SU-DHL-6 (cell line): Measurements from ENCODE around the gene ARHGAP10.

Experiments
- H2AFZ ChIP-seq: fragments of 200-600 bp; sonication (generic); 2 replicates; pipeline ENCODE4 v1.6.1; 2014; ENCODE audit warnings: low read depth, mild to moderate bottlenecking, moderate library complexity, mixed read lengths, antibody characterized with exemption, low read length; ENCODE audit not compliant: severe bottlenecking
- H3F3A ChIP-seq: fragments of 200-600 bp; shearing (Covaris generic); 2 replicates; pipeline ENCODE4 v1.6.0; 2016; ENCODE audit warnings: antibody characterized with exemption, mild to moderate bottlenecking; ENCODE audit not compliant: insufficient read depth
- H3K27ac ChIP-seq: fragments of 200-600 bp; sonication (generic); 2 replicates; pipeline ENCODE4 v1.5.1; 2016; ENCODE audit warnings: low read depth, mild to moderate bottlenecking, low read length, moderate library complexity, mixed read lengths
- H3K27me3 ChIP-seq: fragments of 200-600 bp; sonication (generic), shearing (Covaris generic); 2 replicates; pipeline ENCODE4 v1.6.0; 2014; ENCODE audit warnings: mild to moderate bottlenecking, low read length
- H3K36me3 ChIP-seq: fragments of 200-600 bp; sonication (generic); 2 replicates; pipeline ENCODE4 v1.6.1; 2014; ENCODE audit warnings: mild to moderate bottlenecking, low read length, mixed read lengths
- H3K4me2 ChIP-seq: fragments of 300-600, 200-600 bp; shearing (Covaris generic), sonication (generic); 2 replicates; pipeline ENCODE4 v1.6.0; 2014; ENCODE audit warnings: low read length, low read depth, mild to moderate bottlenecking; ENCODE audit not compliant: poor library complexity, severe bottlenecking
- H3K4me3 ChIP-seq: fragments of 200-600 bp; sonication (generic); 2 replicates; pipeline ENCODE4 v1.5.1; 2014; ENCODE audit warnings: antibody characterized with exemption, low read length, mild to moderate bottlenecking, mixed read lengths; ENCODE audit not compliant: insufficient read depth, poor library complexity, severe bottlenecking
- H3K79me2 ChIP-seq: fragments of 200-600 bp; sonication (generic); 2 replicates; pipeline ENCODE4 v1.6.1; 2014; ENCODE audit warnings: mild to moderate bottlenecking, low read length, moderate library complexity; ENCODE audit not compliant: insufficient read depth
- H3K9ac ChIP-seq: fragments of 200-600 bp; sonication (generic); 2 replicates; pipeline ENCODE4 v1.7.0; 2014; ENCODE audit warnings: mild to moderate bottlenecking, low read length
- H3K9me2 ChIP-seq: fragments of 200-600 bp; sonication (generic); replicated peaks from 2 replicates; pipeline ENCODE4 v1.6.1; 2014; ENCODE audit warnings: low read length; ENCODE audit not compliant: insufficient read depth
- H3K9me3 ChIP-seq: fragments of 200-600 bp; sonication (generic); 2 replicates; pipeline ENCODE4 v1.6.1; 2014; ENCODE audit warnings: low read length, mixed read lengths; ENCODE audit not compliant: insufficient read depth
- H4K20me1 ChIP-seq: fragments of 200-600 bp; sonication (generic); 2 replicates; pipeline ENCODE4 v1.6.1; 2014; ENCODE audit warnings: low read depth, mild to moderate bottlenecking, antibody characterized with exemption, low read length, moderate library complexity, mixed read lengths
- CTCF ChIP-seq: fragments of 200-600 bp; sonication (generic); IDR thresholded peaks from one replicate; pipeline ENCODE4 v1.5.1; 2017; ENCODE audit warnings: antibody characterized with exemption, mild to moderate bottlenecking, low read length, moderate library complexity; ENCODE audit not compliant: insufficient read depth, poor library complexity, severe bottlenecking
- EZH2phosphoT487 ChIP-seq: fragments of 200-600 bp; sonication (generic), shearing (Covaris generic); conservative IDR thresholded peaks from 2 replicates; pipeline ENCODE4 v1.6.1; 2018; ENCODE audit warnings: mild to moderate bottlenecking, antibody characterized with exemption, low read length, moderate library complexity, mixed read lengths

Gene ARHGAP10

GRCh38 chr4:147866532-147867271 is 134.8 kb downstream of the ARHGAP10 start:
- no peaks in the 10 kb centered on the region for H3K79me2 ChIP-seq
- H3K4me2 ChIP-seq, result no peak overlapping the region
- no peak overlapping the region for H3K4me3 ChIP-seq
- TF ChIP-seq CTCF, result peak; percentile 98
- no peak for TF ChIP-seq EZH2phosphoT487
- H3K9me2 ChIP-seq, result no peaks in the 10 kb centered on the region
- H4K20me1 ChIP-seq, result no peaks in the 10 kb centered on the region
- H3K27ac ChIP-seq, result no peak overlapping the region
- H3K27me3 ChIP-seq, result no peaks in the 10 kb centered on the region
- H3F3A ChIP-seq, result no peaks in the 10 kb centered on the region
- peak overlapping the region; percentile 36 for H2AFZ ChIP-seq
- H3K36me3 ChIP-seq, result no peaks in the 10 kb centered on the region
- no peak overlapping the region for H3K9ac ChIP-seq
- H3K9me3 ChIP-seq, result no peaks in the 10 kb centered on the region

- H3K9ac ChIP-seq, result no peak overlapping the region
- H3K9me2 ChIP-seq, result no peaks in the 10 kb centered on the region
- TF ChIP-seq CTCF (no peak), EZH2phosphoT487 (no peak)
- H3K36me3 ChIP-seq, result no peaks in the 10 kb centered on the region
- H3K4me3 ChIP-seq, result no peak overlapping the region
- no peaks in the 10 kb centered on the region for H4K20me1 ChIP-seq
- no peaks in the 10 kb centered on the region for H3F3A ChIP-seq
- H2AFZ ChIP-seq, result no peak overlapping the region
- no peak overlapping the region for H3K4me2 ChIP-seq
- H3K9me3 ChIP-seq, result no peaks in the 10 kb centered on the region
- no peaks in the 10 kb centered on the region for H3K27me3 ChIP-seq
- H3K79me2 ChIP-seq, result no peaks in the 10 kb centered on the region
- H3K27ac ChIP-seq, result no peak overlapping the region
Observed at GRCh38 chr4:147874109-147874508, 142.2 kb downstream of the ARHGAP10 start.

DNA sequence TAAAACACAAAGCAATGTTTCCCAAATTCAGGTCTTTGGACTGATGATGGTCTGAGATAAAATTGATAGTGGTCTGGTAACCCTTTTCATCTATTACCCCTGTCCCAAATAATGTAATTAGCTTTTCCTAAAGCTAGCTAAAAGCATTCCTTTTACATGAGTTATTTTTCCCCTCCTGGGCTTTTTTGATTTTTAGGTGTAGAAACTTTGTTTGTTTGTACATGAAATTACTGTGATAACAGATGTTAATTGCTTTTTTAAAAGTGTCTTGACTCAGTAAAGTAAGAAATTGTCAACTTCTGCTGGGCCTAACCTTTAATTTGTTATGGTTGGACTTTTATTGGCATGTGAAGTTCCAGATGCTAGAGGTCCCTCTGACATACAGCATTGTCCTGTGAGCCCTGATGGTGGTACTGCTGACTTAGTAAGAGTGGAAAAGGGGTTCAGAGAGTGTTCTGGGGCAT is 145.5 kb downstream of the ARHGAP10 start:
- no peak overlapping the region for H3K4me2 ChIP-seq
- H4K20me1 ChIP-seq, result no peaks in the 10 kb centered on the region
- H3K4me3 ChIP-seq, result no peak overlapping the region
- no peak overlapping the region for H3K27ac ChIP-seq
- H3K9me3 ChIP-seq, result no peaks in the 10 kb centered on the region
- H3K79me2 ChIP-seq, result no peaks in the 10 kb centered on the region
- no peak overlapping the region for H3K9ac ChIP-seq
- H3K9me2 ChIP-seq, result no peaks in the 10 kb centered on the region
- no peaks in the 10 kb centered on the region for H3F3A ChIP-seq
- no peaks in the 10 kb centered on the region for H3K27me3 ChIP-seq
- TF ChIP-seq EZH2phosphoT487, result no peak
- TF ChIP-seq CTCF, result no peak
- H3K36me3 ChIP-seq, result no peaks in the 10 kb centered on the region
- H2AFZ ChIP-seq, result no peak overlapping the region
